Duodenal mucosa (tissue), 2 donors: Measurements from ENCODE around the gene OSBPL1A.

Source experiments
- H3K27ac ChIP-seq: one replicate; pipeline ENCODE4 v1.7.0; 2013; ENCODE audit warnings: low read depth, low read length
- H3K27me3 ChIP-seq, 2 donors: one replicate each; pipeline ENCODE4 v1.7.0; 2013; ENCODE audit warnings: low read length in 2 of 2, control low read depth in 1 of 2; ENCODE audit not compliant: insufficient read depth in 2 of 2, control insufficient read depth in 1 of 2
- H3K36me3 ChIP-seq, 2 donors: one replicate each; pipeline ENCODE4 v1.7.0; 2013; ENCODE audit warnings: low read length in 2 of 2, control low read depth in 1 of 2; ENCODE audit not compliant: insufficient read depth in 2 of 2, control insufficient read depth in 1 of 2
- H3K4me1 ChIP-seq, 2 donors: one replicate each; pipeline ENCODE4 v1.7.0; 2013; ENCODE audit warnings: low read length in 2 of 2, control low read depth in 1 of 2; ENCODE audit not compliant: insufficient read depth in 2 of 2, control insufficient read depth in 1 of 2
- H3K4me3 ChIP-seq, 2 donors: one replicate each; pipeline ENCODE4 v1.7.0; 2013; ENCODE audit warnings: low read length in 2 of 2, low read depth in 1 of 2
- H3K9ac ChIP-seq, 2 donors: one replicate each; pipeline ENCODE4 v1.7.0; 2013; ENCODE audit warnings: low read length in 2 of 2, low read depth in 1 of 2
- H3K9me3 ChIP-seq, 2 donors: one replicate each; pipeline ENCODE4 v1.7.0; 2013; ENCODE audit warnings: low read length in 2 of 2, control low read depth in 1 of 2; ENCODE audit not compliant: control insufficient read depth in 1 of 2

The OSBPL1A gene

GRCh38 chr18:24234330-24234729 lies 163.3 kb downstream of the OSBPL1A start:
- Histone ChIP-seq H3K27me3 (no peaks in the 10 kb centered on the region), H3K9ac (no peak overlapping the region), H3K9me3 (no peaks in the 10 kb centered on the region), H3K4me3 (no peak overlapping the region), H3K4me1 (peaks cover 28 to 32% of the 10 kb centered on the region in 2 donors), H3K36me3 (peaks cover 0 to 4% of the 10 kb centered on the region in 2 donors), H3K27ac (no peak overlapping the region)

GRCh38 chr18:24232800-24233199 lies 164.8 kb downstream of the OSBPL1A start:
- no peak overlapping the region for H3K4me3 ChIP-seq
- peaks cover 0 to 4% of the 10 kb centered on the region in 2 donors for H3K36me3 ChIP-seq
- no peaks in the 10 kb centered on the region for H3K27me3 ChIP-seq
- H3K27ac ChIP-seq: no peak overlapping the region
- H3K4me1 ChIP-seq: peaks cover 40 to 42% of the 10 kb centered on the region in 2 donors
- no peak overlapping the region for H3K9ac ChIP-seq
- H3K9me3 ChIP-seq: no peaks in the 10 kb centered on the region

GRCh38 chr18:24231773-24232735 lies 165.6 kb downstream of the OSBPL1A start:
- Histone ChIP-seq H3K36me3 (peaks cover 0 to 4% of the 10 kb centered on the region in 2 donors), H3K4me3 (peak overlapping the region in 1 of 2 donors; percentile 1), H3K9ac (no peak overlapping the region), H3K9me3 (no peaks in the 10 kb centered on the region), H3K4me1 (peaks cover 44% of the 10 kb centered on the region in 2 donors), H3K27ac (no peak overlapping the region), H3K27me3 (no peaks in the 10 kb centered on the region)

GRCh38 chr18:24230766-24231165 lies 166.9 kb downstream of the OSBPL1A start:
- Histone ChIP-seq H3K27me3 (no peaks in the 10 kb centered on the region), H3K4me3 (no peak overlapping the region), H3K9ac (no peak overlapping the region), H3K4me1 (peaks cover 44% of the 10 kb centered on the region in 2 donors), H3K36me3 (peaks cover 0 to 2% of the 10 kb centered on the region in 2 donors), H3K9me3 (no peaks in the 10 kb centered on the region), H3K27ac (no peak overlapping the region)

- Histone ChIP-seq H3K27me3 (no peaks in the 10 kb centered on the region), H3K4me1 (peaks cover 30 to 37% of the 10 kb centered on the region in 2 donors), H3K9ac (no peak overlapping the region), H3K4me3 (no peak overlapping the region), H3K36me3 (no peaks in the 10 kb centered on the region), H3K27ac (peak overlapping the region; percentile 33), H3K9me3 (no peaks in the 10 kb centered on the region)
Observed at GRCh38 chr18:24228667-24229041, 169.0 kb downstream of the OSBPL1A start.

- H3K4me1 ChIP-seq: peaks cover 30 to 37% of the 10 kb centered on the region in 2 donors
- no peak overlapping the region for H3K9ac ChIP-seq
- no peaks in the 10 kb centered on the region for H3K27me3 ChIP-seq
- H3K9me3 ChIP-seq: no peaks in the 10 kb centered on the region
- H3K4me3 ChIP-seq: no peak overlapping the region
- H3K36me3 ChIP-seq: no peaks in the 10 kb centered on the region
- peak overlapping the region; percentile 33 for H3K27ac ChIP-seq
Observed at GRCh38 chr18:24227977-24228666, 169.5 kb downstream of the OSBPL1A start.

GRCh38 chr18:24220318-24220688 lies 177.3 kb downstream of the OSBPL1A start:
- Histone ChIP-seq H3K9me3 (no peaks in the 10 kb centered on the region), H3K27me3 (no peaks in the 10 kb centered on the region), H3K4me1 (peaks cover 0 to 5% of the 10 kb centered on the region in 2 donors), H3K4me3 (no peak overlapping the region), H3K27ac (no peak overlapping the region), H3K36me3 (no peaks in the 10 kb centered on the region), H3K9ac (no peak overlapping the region)

- peaks cover 3 to 10% of the 10 kb centered on the region in 2 donors for H3K4me1 ChIP-seq
Observed at GRCh38 chr18:24219561-24220317, 177.9 kb downstream of the OSBPL1A start.

GRCh38 chr18:24214913-24215312 lies 182.7 kb downstream of the OSBPL1A start:
- no peaks in the 10 kb centered on the region for H3K36me3 ChIP-seq
- H3K27me3 ChIP-seq: no peaks in the 10 kb centered on the region
- no peak overlapping the region for H3K4me3 ChIP-seq
- no peak overlapping the region for H3K27ac ChIP-seq
- no peaks in the 10 kb centered on the region for H3K9me3 ChIP-seq
- H3K9ac ChIP-seq: no peak overlapping the region
- peaks cover 18 to 20% of the 10 kb centered on the region in 2 donors for H3K4me1 ChIP-seq

More at GRCh38 chr18:24219561-24220317, 177.9 kb downstream of the OSBPL1A start:
- no peak overlapping the region for H3K9ac ChIP-seq
- no peak overlapping the region for H3K4me3 ChIP-seq
- H3K36me3 ChIP-seq: no peaks in the 10 kb centered on the region
- no peak overlapping the region for H3K27ac ChIP-seq
- H3K9me3 ChIP-seq: no peaks in the 10 kb centered on the region
- no peaks in the 10 kb centered on the region for H3K27me3 ChIP-seq
